HEK293 (cell line): Measurements from ENCODE around the gene PAIP1.
A peak's percentile ranks its signal among the peaks of the same experiment; 100 is the strongest.

Experiments
- CTCF ChIA-PET: fragments of 350-600 bp; formaldehyde crosslinking; extraction: SDS; loops from one replicate; lab custom pipeline; 2021; ENCODE audit warnings: antibody characterized with exemption; lab: Yijun Ruan, JAX
- POLR2A ChIA-PET: fragments of 300-600 bp; formaldehyde crosslinking; extraction: SDS; loops from one replicate; lab custom pipeline; 2020; ENCODE audit warnings: antibody characterized with exemption, inconsistent platforms; lab: Yijun Ruan, JAX
- H3K27ac ChIP-seq: fragments of 200-500 bp; sonication (Bioruptor generic); 2 replicates; pipeline ENCODE4 v1.5.1; 2014; ENCODE audit warnings: low read depth, low read length, control low read depth, inconsistent platforms; ENCODE audit errors: extremely low read depth
- H3K36me3 ChIP-seq, 2 experiments: fragments of 200-500 bp in 1 of 2; sonication (Bioruptor generic) in 1 of 2; 1 replicate in 1 of 2; 2 replicates in 1 of 2; pipeline ENCODE4 v1.5.1; 2014 to 2017; ENCODE audit warnings: inconsistent platforms in 2 of 2, low read length in 2 of 2; ENCODE audit not compliant: control insufficient read depth in 2 of 2, insufficient read depth in 1 of 2
- H3K4me1 ChIP-seq: fragments of 200-500 bp; sonication (Bioruptor generic); 2 replicates; pipeline ENCODE4 v1.5.1; 2014; ENCODE audit warnings: mild to moderate bottlenecking, low read length, inconsistent platforms; ENCODE audit not compliant: control insufficient read depth, insufficient read depth
- H3K4me3 ChIP-seq: 2 replicates; pipeline ENCODE4 v1.5.1; 2011; ENCODE audit warnings: low read depth, mild to moderate bottlenecking, control low read depth, low read length, moderate library complexity
- H3K9me3 ChIP-seq: fragments of 200-500 bp; sonication (Bioruptor generic); 2 replicates; pipeline ENCODE4 v1.5.1; 2014; ENCODE audit warnings: low read depth, low read length, inconsistent platforms; ENCODE audit not compliant: control insufficient read depth, insufficient read depth
- FEZF1 ChIP-seq: fragments of 450-650 bp; formaldehyde crosslinking; IDR thresholded peaks from 2 replicates; pipeline ENCODE4 v1.5.1; 2016; ENCODE audit warnings: missing biosample characterization, missing genetic modification characterization
- MEIS1 ChIP-seq: sonication (generic); formaldehyde crosslinking; IDR thresholded peaks from 2 replicates; pipeline ENCODE4 v1.8.1; 2022; ENCODE audit warnings: missing genetic modification reagents, mild to moderate bottlenecking, borderline replicate concordance
- PRDM6 ChIP-seq: fragments of 450-650 bp; formaldehyde crosslinking; IDR thresholded peaks from 2 replicates; pipeline ENCODE4 v1.5.1; 2017; ENCODE audit warnings: missing biosample characterization, missing genetic modification characterization
- SP7 ChIP-seq: fragments of 450-650 bp; formaldehyde crosslinking; IDR thresholded peaks from 2 replicates; pipeline ENCODE4 v1.5.1; 2016; ENCODE audit warnings: missing biosample characterization, missing genetic modification characterization
- ZEB2 ChIP-seq: fragments of 450-650 bp; formaldehyde crosslinking; IDR thresholded peaks from 2 replicates; pipeline ENCODE4 v1.5.1; 2016; ENCODE audit warnings: missing biosample characterization, missing genetic modification characterization
- ZIC2 ChIP-seq: fragments of 450-650 bp; formaldehyde crosslinking; IDR thresholded peaks from 2 replicates; pipeline ENCODE4 v1.5.1; 2016; ENCODE audit warnings: missing biosample characterization, missing genetic modification characterization
- ZNF132 ChIP-seq: fragments of 450-650 bp; formaldehyde crosslinking; IDR thresholded peaks from 2 replicates; pipeline ENCODE4 v1.5.1; 2017; ENCODE audit warnings: missing biosample characterization, missing genetic modification characterization, borderline replicate concordance
- ZNF146 ChIP-seq: fragments of 450-650 bp; formaldehyde crosslinking; IDR thresholded peaks from 2 replicates; pipeline ENCODE4 v1.5.1; 2016; ENCODE audit warnings: missing biosample characterization, missing genetic modification characterization
- ZNF211 ChIP-seq: fragments of 450-650 bp; formaldehyde crosslinking; IDR thresholded peaks from 2 replicates; pipeline ENCODE4 v1.5.1; 2016; ENCODE audit warnings: low read depth, missing biosample characterization, missing genetic modification characterization
- ZNF324 ChIP-seq: fragments of 450-650 bp; formaldehyde crosslinking; IDR thresholded peaks from 2 replicates; pipeline ENCODE4 v1.5.1; 2016; ENCODE audit warnings: missing biosample characterization, missing genetic modification characterization
- ZNF335 ChIP-seq: fragments of 450-650 bp; formaldehyde crosslinking; conservative IDR thresholded peaks from 2 replicates; pipeline ENCODE4 v1.5.1; 2016; ENCODE audit warnings: missing biosample characterization, missing genetic modification characterization
- ZNF423 ChIP-seq: fragments of 450-650 bp; formaldehyde crosslinking; IDR thresholded peaks from 2 replicates; pipeline ENCODE4 v1.5.1; 2016; ENCODE audit warnings: missing biosample characterization, missing genetic modification characterization
- ZNF433 ChIP-seq: fragments of 450-650 bp; formaldehyde crosslinking; IDR thresholded peaks from 2 replicates; pipeline ENCODE4 v1.5.1; 2016; ENCODE audit warnings: missing biosample characterization, missing genetic modification characterization, low read depth
- ZNF518A ChIP-seq: fragments of 450-650 bp; formaldehyde crosslinking; conservative IDR thresholded peaks from 2 replicates; pipeline ENCODE4 v1.5.1; 2016; ENCODE audit warnings: low read depth, missing biosample characterization, missing genetic modification characterization
- ZNF558 ChIP-seq: fragments of 450-650 bp; formaldehyde crosslinking; IDR thresholded peaks from 2 replicates; pipeline ENCODE4 v1.5.1; 2016; ENCODE audit warnings: missing biosample characterization, missing genetic modification characterization
- ZNF610 ChIP-seq: fragments of 450-650 bp; formaldehyde crosslinking; IDR thresholded peaks from 2 replicates; pipeline ENCODE4 v1.5.1; 2016; ENCODE audit warnings: missing biosample characterization, missing genetic modification characterization, borderline replicate concordance
- ZNF621 ChIP-seq: fragments of 450-650 bp; formaldehyde crosslinking; IDR thresholded peaks from 2 replicates; pipeline ENCODE4 v1.5.1; 2017; ENCODE audit warnings: missing biosample characterization, missing genetic modification characterization
- ZNF664 ChIP-seq: fragments of 450-650 bp; formaldehyde crosslinking; IDR thresholded peaks from 2 replicates; pipeline ENCODE4 v1.5.1; 2016; ENCODE audit warnings: missing biosample characterization, missing genetic modification characterization
- ZNF692 ChIP-seq: fragments of 450-650 bp; formaldehyde crosslinking; IDR thresholded peaks from 2 replicates; pipeline ENCODE4 v1.5.1; 2016; ENCODE audit warnings: missing biosample characterization, missing genetic modification characterization
- ZSCAN4 ChIP-seq: fragments of 450-650 bp; formaldehyde crosslinking; IDR thresholded peaks from 2 replicates; pipeline ENCODE4 v1.5.1; 2017; ENCODE audit warnings: missing biosample characterization, missing genetic modification characterization
- ZSCAN5A ChIP-seq: fragments of 450-650 bp; formaldehyde crosslinking; IDR thresholded peaks from 2 replicates; pipeline ENCODE4 v1.5.1; 2016; ENCODE audit warnings: missing biosample characterization, missing genetic modification characterization
- TF ChIP-seq, protein P1 (sequence below): fragments of 450-650 bp; IDR thresholded peaks from 2 replicates; pipeline ENCODE4 v1.5.1; 2018; ENCODE audit warnings: missing biosample characterization, mild to moderate bottlenecking, missing genetic modification characterization
- TF ChIP-seq, protein P2 (sequence below): fragments of 450-650 bp; formaldehyde crosslinking; IDR thresholded peaks from 2 replicates; pipeline ENCODE4 v1.5.1; 2016; ENCODE audit warnings: missing biosample characterization, missing genetic modification characterization, low read depth

Gene PAIP1

GRCh38 chr5:43573058-43573457, 16.2 kb upstream of the PAIP1 start:
- no peak for TF ChIP-seq ZSCAN5A (tag by site-specific recombination)
- 0 out of 2 replicates have a peak, but pooled peaks have one; percentile 38 for TF ChIP-seq ZNF692
- TF ChIP-seq ZNF146 (tag by site-specific recombination) = no peak
- TF ChIP-seq ZNF433 (tag by site-specific recombination) = no peak
- peak; percentile 63; the same call in 1 of the 2 replicates for TF ChIP-seq ZNF664 (tag by site-specific recombination)
- TF ChIP-seq ZNF335 (tag by site-specific recombination) = peak; percentile 49
- TF ChIP-seq ZNF211 (tag by site-specific recombination) = peak; percentile 58; the same call in 1 of the 2 replicates
- 0 out of 2 replicates have a peak, but pooled peaks have one; percentile 26 for TF ChIP-seq SP7
- no peak for TF ChIP-seq ZIC2 (tag by site-specific recombination)
- no peak for TF ChIP-seq MEIS1 (CRISPR knock-in tag)
- 0 out of 2 replicates have a peak, but pooled peaks have one; percentile 20 for TF ChIP-seq ZNF610 (tag by site-specific recombination)
- peak; percentile 61 for TF ChIP-seq ZNF324 (tag by site-specific recombination)
- TF ChIP-seq ZNF621 = no peak
- TF ChIP-seq PRDM6 (tag by site-specific recombination) = peak; percentile 78
- TF ChIP-seq ZSCAN4 = peak; percentile 45
- no peak for TF ChIP-seq ZNF423 (tag by site-specific recombination)
- TF ChIP-seq FEZF1 (tag by site-specific recombination) = 0 out of 2 replicates have a peak, but pooled peaks have one; percentile 15
- TF ChIP-seq ZEB2 (tag by site-specific recombination) = peak; percentile 66
- TF ChIP-seq ZNF132 = no peak
- TF ChIP-seq, protein P1, sequence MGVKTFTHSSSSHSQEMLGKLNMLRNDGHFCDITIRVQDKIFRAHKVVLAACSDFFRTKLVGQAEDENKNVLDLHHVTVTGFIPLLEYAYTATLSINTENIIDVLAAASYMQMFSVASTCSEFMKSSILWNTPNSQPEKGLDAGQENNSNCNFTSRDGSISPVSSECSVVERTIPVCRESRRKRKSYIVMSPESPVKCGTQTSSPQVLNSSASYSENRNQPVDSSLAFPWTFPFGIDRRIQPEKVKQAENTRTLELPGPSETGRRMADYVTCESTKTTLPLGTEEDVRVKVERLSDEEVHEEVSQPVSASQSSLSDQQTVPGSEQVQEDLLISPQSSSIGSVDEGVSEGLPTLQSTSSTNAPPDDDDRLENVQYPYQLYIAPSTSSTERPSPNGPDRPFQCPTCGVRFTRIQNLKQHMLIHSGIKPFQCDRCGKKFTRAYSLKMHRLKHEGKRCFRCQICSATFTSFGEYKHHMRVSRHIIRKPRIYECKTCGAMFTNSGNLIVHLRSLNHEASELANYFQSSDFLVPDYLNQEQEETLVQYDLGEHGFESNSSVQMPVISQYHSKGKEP (tag by site-specific recombination) = 0 out of 2 replicates have a peak, but pooled peaks have one; percentile 15
- peak; percentile 54; the same call in 1 of the 2 replicates for TF ChIP-seq ZNF518A
- TF ChIP-seq, protein P2, sequence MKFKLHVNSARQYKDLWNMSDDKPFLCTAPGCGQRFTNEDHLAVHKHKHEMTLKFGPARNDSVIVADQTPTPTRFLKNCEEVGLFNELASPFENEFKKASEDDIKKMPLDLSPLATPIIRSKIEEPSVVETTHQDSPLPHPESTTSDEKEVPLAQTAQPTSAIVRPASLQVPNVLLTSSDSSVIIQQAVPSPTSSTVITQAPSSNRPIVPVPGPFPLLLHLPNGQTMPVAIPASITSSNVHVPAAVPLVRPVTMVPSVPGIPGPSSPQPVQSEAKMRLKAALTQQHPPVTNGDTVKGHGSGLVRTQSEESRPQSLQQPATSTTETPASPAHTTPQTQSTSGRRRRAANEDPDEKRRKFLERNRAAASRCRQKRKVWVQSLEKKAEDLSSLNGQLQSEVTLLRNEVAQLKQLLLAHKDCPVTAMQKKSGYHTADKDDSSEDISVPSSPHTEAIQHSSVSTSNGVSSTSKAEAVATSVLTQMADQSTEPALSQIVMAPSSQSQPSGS = peak; percentile 36; the same call in 1 of the 2 replicates
- TF ChIP-seq ZNF558 = peak; percentile 44; the same call in 1 of the 2 replicates
- Histone ChIP-seq H3K36me3 (peaks cover 5 to 7% of the 10 kb centered on the region in 2 experiments; a peak in 2 of 3 replicates), H3K27ac (no peak overlapping the region), H3K9me3 (no peaks in the 10 kb centered on the region), H3K4me3 (no peak overlapping the region), H3K4me1 (peaks cover 30% of the 10 kb centered on the region)
- POLR2A ChIA-PET = interaction anchor here (1.7 kb wide), 1 partner anchor 11 kb away, joined by 4 read pairs; no protein-coding TSS in a partner anchor
- CTCF ChIA-PET = interaction anchor here (0.6 kb wide), 1 partner anchor 52 kb away, joined by 3 read pairs; no protein-coding TSS in a partner anchor
